ENCODE data around the gene SAMD14.

Gene SAMD14

DNA sequence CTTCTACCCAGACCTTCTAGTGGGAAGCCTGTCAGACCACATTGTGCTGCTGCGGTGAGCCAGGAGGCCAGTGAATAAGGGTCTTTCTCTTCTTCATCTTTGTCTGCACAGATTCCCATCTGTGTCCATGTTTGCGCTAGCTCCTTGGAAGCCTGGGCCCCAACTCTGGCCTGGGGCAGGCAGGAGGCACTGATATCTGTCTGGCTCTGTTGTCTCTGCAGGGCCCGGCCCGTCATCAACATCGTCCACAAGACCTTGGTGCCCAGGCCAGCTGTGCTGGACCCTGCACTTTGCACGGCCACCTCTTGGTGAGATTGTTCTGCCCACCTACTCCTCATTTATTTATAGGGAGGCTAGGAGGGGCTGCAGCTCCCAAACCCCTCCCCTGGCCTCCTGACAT, 55.7 kb downstream of the SAMD14 start:
- TF ChIP-seq PPARA (CRISPR knock-in tag; IDR thresholded peaks at IDR 0.05; ENCODE audit: borderline replicate concordance) (no peak), ZNF70 (CRISPR knock-in tag; IDR thresholded peaks at IDR 0.05) (no peak), GLIS3 (CRISPR knock-in tag; IDR thresholded peaks at IDR 0.05) (no peak), PATZ1 (CRISPR knock-in tag; IDR thresholded peaks at IDR 0.05; ENCODE audit: borderline replicate concordance) (no peak), ZNF565 (CRISPR knock-in tag; conservative IDR thresholded peaks at IDR 0.05; ENCODE audit: low read depth) (no peak), TSHZ2 (CRISPR knock-in tag; IDR thresholded peaks at IDR 0.05) (no peak), TCF4 (CRISPR knock-in tag; IDR thresholded peaks at IDR 0.05; ENCODE audit: borderline replicate concordance) (no peak), OSR1 (CRISPR knock-in tag; IDR thresholded peaks at IDR 0.05) (no peak), RARB (CRISPR knock-in tag; IDR thresholded peaks at IDR 0.05) (no peak)
- TF ChIP-seq, protein P1, sequence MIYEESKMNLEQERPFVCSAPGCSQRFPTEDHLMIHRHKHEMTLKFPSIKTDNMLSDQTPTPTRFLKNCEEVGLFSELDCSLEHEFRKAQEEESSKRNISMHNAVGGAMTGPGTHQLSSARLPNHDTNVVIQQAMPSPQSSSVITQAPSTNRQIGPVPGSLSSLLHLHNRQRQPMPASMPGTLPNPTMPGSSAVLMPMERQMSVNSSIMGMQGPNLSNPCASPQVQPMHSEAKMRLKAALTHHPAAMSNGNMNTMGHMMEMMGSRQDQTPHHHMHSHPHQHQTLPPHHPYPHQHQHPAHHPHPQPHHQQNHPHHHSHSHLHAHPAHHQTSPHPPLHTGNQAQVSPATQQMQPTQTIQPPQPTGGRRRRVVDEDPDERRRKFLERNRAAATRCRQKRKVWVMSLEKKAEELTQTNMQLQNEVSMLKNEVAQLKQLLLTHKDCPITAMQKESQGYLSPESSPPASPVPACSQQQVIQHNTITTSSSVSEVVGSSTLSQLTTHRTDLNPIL (CRISPR knock-in tag; IDR thresholded peaks at IDR 0.05; ENCODE audit: low read depth), result no peak
- no peak for ATAC-seq

- no peak for ATAC-seq
- TF ChIP-seq TOX (CRISPR knock-in tag; IDR thresholded peaks at IDR 0.05; ENCODE audit: borderline replicate concordance), result no peak
- no peak for TF ChIP-seq BACH2 (CRISPR knock-in tag; IDR thresholded peaks at IDR 0.05; ENCODE audit: borderline replicate concordance)
- TF ChIP-seq SNAI2 (CRISPR knock-in tag; IDR thresholded peaks at IDR 0.05), result no peak
- TF ChIP-seq PATZ1 (CRISPR knock-in tag; IDR thresholded peaks at IDR 0.05; ENCODE audit: borderline replicate concordance), result no peak
- TF ChIP-seq, protein P2, sequence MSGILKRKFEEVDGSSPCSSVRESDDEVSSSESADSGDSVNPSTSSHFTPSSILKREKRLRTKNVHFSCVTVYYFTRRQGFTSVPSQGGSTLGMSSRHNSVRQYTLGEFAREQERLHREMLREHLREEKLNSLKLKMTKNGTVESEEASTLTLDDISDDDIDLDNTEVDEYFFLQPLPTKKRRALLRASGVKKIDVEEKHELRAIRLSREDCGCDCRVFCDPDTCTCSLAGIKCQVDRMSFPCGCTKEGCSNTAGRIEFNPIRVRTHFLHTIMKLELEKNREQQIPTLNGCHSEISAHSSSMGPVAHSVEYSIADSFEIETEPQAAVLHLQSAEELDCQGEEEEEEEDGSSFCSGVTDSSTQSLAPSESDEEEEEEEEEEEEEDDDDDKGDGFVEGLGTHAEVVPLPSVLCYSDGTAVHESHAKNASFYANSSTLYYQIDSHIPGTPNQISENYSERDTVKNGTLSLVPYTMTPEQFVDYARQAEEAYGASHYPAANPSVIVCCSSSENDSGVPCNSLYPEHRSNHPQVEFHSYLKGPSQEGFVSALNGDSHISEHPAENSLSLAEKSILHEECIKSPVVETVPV (CRISPR knock-in tag; IDR thresholded peaks at IDR 0.05), result no peak
- TF ChIP-seq, protein P1 (CRISPR knock-in tag; IDR thresholded peaks at IDR 0.05; ENCODE audit: low read depth), result no peak
- no peak for TF ChIP-seq CSDC2 (CRISPR knock-in tag; IDR thresholded peaks at IDR 0.05)
- TF ChIP-seq GLIS3 (CRISPR knock-in tag; IDR thresholded peaks at IDR 0.05), result no peak
- TF ChIP-seq ZNF565 (CRISPR knock-in tag; conservative IDR thresholded peaks at IDR 0.05; ENCODE audit: low read depth), result no peak
- TF ChIP-seq ZC3H10 (CRISPR knock-in tag; IDR thresholded peaks at IDR 0.05), result no peak
- TF ChIP-seq ESRRG (CRISPR knock-in tag; IDR thresholded peaks at IDR 0.05), result no peak
- no peak for TF ChIP-seq ZFP3 (CRISPR knock-in tag; IDR thresholded peaks at IDR 0.05)
- no peak for TF ChIP-seq ISL1 (CRISPR knock-in tag; IDR thresholded peaks at IDR 0.05)
- TF ChIP-seq TSHZ2 (CRISPR knock-in tag; IDR thresholded peaks at IDR 0.05), result no peak
These were observed 57.0 kb downstream of the SAMD14 start for GRCh38 chr17:50072925-50073324.
